ENCODE measurements around the gene EEF2K.

DNA sequence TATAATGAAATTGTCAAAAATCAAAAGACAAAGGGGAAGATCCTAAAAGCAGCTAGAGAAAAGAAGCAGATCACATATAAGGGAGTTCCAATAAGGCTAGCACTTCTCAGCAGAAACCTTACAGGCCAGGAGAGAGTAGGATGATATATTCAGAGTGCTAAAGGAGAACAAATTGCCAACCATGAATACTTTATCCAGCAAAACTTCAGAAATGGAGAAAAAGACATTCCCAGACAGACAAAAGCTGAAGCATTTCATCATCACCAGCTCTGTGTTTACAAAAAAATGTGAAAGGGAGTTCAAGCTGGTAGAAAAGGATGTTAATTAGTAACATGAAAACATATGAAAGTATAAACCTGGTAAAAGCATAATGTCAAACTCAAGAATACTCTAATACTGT lies 131.0 kb downstream of the EEF2K start:
- TF ChIP-seq CTCF (IDR thresholded peaks at IDR 0.05) (no peak), POLR2A (IDR thresholded peaks at IDR 0.05) (no peak)

Measured in tibial nerve (tissue), 3 donors.